GF-D8 (cell line): ENCODE data around the gene CNTN4.

Source experiments
- DNase-seq: peaks from one replicate; lab custom pipeline; 2025; lab: John Stamatoyannopoulos, UW

Gene CNTN4

GRCh38 chr3:2268779-2269178 is 170.1 kb downstream of the CNTN4 start:
- no peak for DNase-seq

GRCh38 chr3:2274526-2274925 is 175.9 kb downstream of the CNTN4 start:
- DNase-seq = no peak

- no peak for DNase-seq
These were observed 185.2 kb downstream of the CNTN4 start for GRCh38 chr3:2283818-2284217.

- no peak for DNase-seq
These were observed 202.3 kb downstream of the CNTN4 start for GRCh38 chr3:2300938-2301337.

GRCh38 chr3:2301361-2301760 is 202.7 kb downstream of the CNTN4 start:
- no peak for DNase-seq

- no peak for DNase-seq
These were observed 204.9 kb downstream of the CNTN4 start for GRCh38 chr3:2303566-2303965.

- no peak for DNase-seq
These were observed 212.4 kb downstream of the CNTN4 start for GRCh38 chr3:2311022-2311421.

- no peak for DNase-seq
These were observed 218.9 kb downstream of the CNTN4 start for GRCh38 chr3:2317521-2317920.

GRCh38 chr3:2334921-2335320 is 236.3 kb downstream of the CNTN4 start:
- DNase-seq = no peak

GRCh38 chr3:2343031-2343682 is 244.5 kb downstream of the CNTN4 start:
- no peak for DNase-seq

- DNase-seq = no peak
These were observed 253.6 kb downstream of the CNTN4 start for GRCh38 chr3:2352134-2352762.

GRCh38 chr3:2354702-2355101 is 256.0 kb downstream of the CNTN4 start:
- no peak for DNase-seq

- DNase-seq = no peak
These were observed 257.8 kb downstream of the CNTN4 start for GRCh38 chr3:2356298-2356950.

GRCh38 chr3:2360815-2361214 is 262.1 kb downstream of the CNTN4 start:
- no peak for DNase-seq

- DNase-seq = no peak
These were observed 263.5 kb downstream of the CNTN4 start for GRCh38 chr3:2362122-2362521.

GRCh38 chr3:2363854-2364253 is 265.2 kb downstream of the CNTN4 start:
- no peak for DNase-seq

- no peak for DNase-seq
These were observed 271.7 kb downstream of the CNTN4 start for GRCh38 chr3:2370317-2370716.

GRCh38 chr3:2372306-2372705 is 273.6 kb downstream of the CNTN4 start:
- no peak for DNase-seq

GRCh38 chr3:2375376-2375775 is 276.7 kb downstream of the CNTN4 start:
- DNase-seq = no peak

GRCh38 chr3:2377281-2377680 is 278.6 kb downstream of the CNTN4 start:
- DNase-seq = no peak

GRCh38 chr3:2390926-2391532 is 292.4 kb downstream of the CNTN4 start:
- DNase-seq = no peak

GRCh38 chr3:2391896-2392295 is 293.2 kb downstream of the CNTN4 start:
- DNase-seq = no peak

- no peak for DNase-seq
These were observed 294.3 kb downstream of the CNTN4 start for GRCh38 chr3:2392981-2393380.
